Measurements from ENCODE around the gene GNG13. TPM values are rescaled to one million over a fixed set of nuclear protein-coding genes. Genes with fewer than 3 reads are reported as not detected.

The GNG13 gene
- total RNA-seq, 1 experiment from 2014 or later, result not detected

GRCh38 chr16:769184-769784 is 31.2 kb downstream of the GNG13 start:
- H3K56ac ChIP-seq (ENCODE audit: insufficient read length, low read depth, low read length), result no peak overlapping the region
- H3K27me3 Mint-ChIP-seq (ENCODE audit: low read depth), result peaks cover 5% of the 10 kb centered on the region

More at GRCh38 chr16:769184-769784, 31.2 kb downstream of the GNG13 start:
- Histone ChIP-seq H3T11ph (ENCODE audit: low read length) (no peak overlapping the region), H2BK15ac (ENCODE audit: low read depth, low read length) (no peak overlapping the region), H2BK120ac (ENCODE audit: low read depth, low read length, poor library complexity, severe bottlenecking) (no peak overlapping the region), H3K9ac (ENCODE audit: extremely low read depth, insufficient read length, low read length) (no peak overlapping the region), H2BK20ac (ENCODE audit: low read depth, low read length, poor library complexity, severe bottlenecking) (no peak overlapping the region), H4K8ac (replicated peaks; ENCODE audit: insufficient read length, low read depth, low read length) (no peak overlapping the region), H2AFZ (ENCODE audit: low read length) (no peak overlapping the region), H3K23me2 (ENCODE audit: insufficient read length, low read depth, low read length, poor library complexity, severe bottlenecking) (no peaks in the 10 kb centered on the region), H4K20me1 (ENCODE audit: control insufficient read depth, insufficient read depth, insufficient read length) (no peaks in the 10 kb centered on the region), H4K91ac (ENCODE audit: insufficient read length, low read depth, low read length) (no peak overlapping the region), H3K23ac (ENCODE audit: insufficient read length, low read depth, low read length) (no peak overlapping the region), H3K18ac (ENCODE audit: insufficient read length, low read depth, low read length) (no peak overlapping the region), H3K4me1 (ENCODE audit: insufficient read depth, low read length) (no peaks in the 10 kb centered on the region), H3K4me2 (ENCODE audit: insufficient read depth, insufficient read length, low read length) (no peak overlapping the region), H3K14ac (ENCODE audit: insufficient read depth, low read length) (no peak overlapping the region), H3K9me3 (ENCODE audit: control insufficient read depth, low read depth, low read length) (no peaks in the 10 kb centered on the region), H3K79me2 (ENCODE audit: insufficient read depth, low read length) (no peaks in the 10 kb centered on the region), H3K79me1 (ENCODE audit: insufficient read depth, low read depth, low read length, poor library complexity, severe bottlenecking) (no peaks in the 10 kb centered on the region), H3K4ac (ENCODE audit: low read depth, low read length) (no peak overlapping the region), H2BK12ac (ENCODE audit: insufficient read length, low read depth, low read length) (no peak overlapping the region), H2BK5ac (ENCODE audit: insufficient read length, low read length) (no peak overlapping the region), H2AK5ac (ENCODE audit: insufficient read length, low read length) (no peak overlapping the region), H4K5ac (ENCODE audit: insufficient read length, low read depth, low read length) (no peak overlapping the region), H3K27ac (ENCODE audit: insufficient read length, low read depth, low read length) (no peak overlapping the region), H3K27me3 (ENCODE audit: insufficient read depth, low read length) (no peaks in the 10 kb centered on the region)
- no CpG with 5 or more reads among the region's 20 CpGs for WGBS (ENCODE audit: extremely low coverage, insufficient read length, low lambda C conversion rate)
- no peaks in the 10 kb centered on the region; a peak in 1 of 5 replicates for H3K9me3 Mint-ChIP-seq
- no peak overlapping the region for H3K27ac Mint-ChIP-seq
- no peak for TF ChIP-seq CTCF (conservative IDR thresholded peaks at IDR 0.05)
- H3K4me3 Mint-ChIP-seq, result no peak overlapping the region
- H3K36me3 Mint-ChIP-seq (ENCODE audit: insufficient read depth in 1 of 3, low read depth in 3 of 3), result no peaks in the 10 kb centered on the region
- no peak for DNase-seq
- H3K4me1 Mint-ChIP-seq, result peaks cover 0 to 3% of the 10 kb centered on the region in 2 experiments; a peak in 1 of 4 replicates
